Epithelial cell of prostate (primary cell): ENCODE results near the gene SPAG9.

Experiments
- DNase-seq: peaks from one replicate; pipeline ENCODE4 v3.0.0-alpha.2; 2011; ENCODE audit warnings: low read depth, low spot score
- H3K27ac ChIP-seq: fragments of 450-650 bp; 2 replicates; pipeline ENCODE4 v1.5.1; 2017; ENCODE audit warnings: mild to moderate bottlenecking

Gene SPAG9

GRCh38 chr17:50924800-50925199, 195.9 kb downstream of the SPAG9 start:
- no peak overlapping the region for H3K27ac ChIP-seq
- no peak for DNase-seq

- no peak overlapping the region for H3K27ac ChIP-seq
- DNase-seq: no peak
Observed at GRCh38 chr17:50924300-50924699, 196.4 kb downstream of the SPAG9 start.

GRCh38 chr17:50923611-50924010, 197.1 kb downstream of the SPAG9 start:
- no peak overlapping the region for H3K27ac ChIP-seq
- DNase-seq: no peak

GRCh38 chr17:50922721-50923405, 197.8 kb downstream of the SPAG9 start:
- peak overlapping the region; percentile 79 for H3K27ac ChIP-seq
- no peak for DNase-seq

DNA sequence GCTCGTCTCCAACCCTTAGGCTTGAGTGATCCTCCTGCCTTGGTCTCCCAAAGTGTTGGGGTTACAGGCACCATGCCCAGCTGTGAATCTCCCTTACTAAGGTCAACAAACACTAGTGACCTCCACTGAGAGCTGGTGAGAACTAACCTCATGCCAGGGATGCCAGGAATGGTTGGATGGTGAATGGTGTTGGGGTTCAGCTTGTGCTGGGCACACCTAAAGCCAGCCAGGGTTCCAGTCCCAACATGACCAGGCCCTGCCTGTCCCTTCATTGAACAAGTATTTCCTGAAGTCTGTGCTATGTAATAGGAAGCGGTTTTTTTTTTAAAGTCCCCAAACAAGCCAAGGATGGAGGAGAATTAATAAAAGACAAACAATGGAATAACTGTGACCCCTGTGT, 198.6 kb downstream of the SPAG9 start:
- peak overlapping the region; percentile 79 for H3K27ac ChIP-seq

DNA sequence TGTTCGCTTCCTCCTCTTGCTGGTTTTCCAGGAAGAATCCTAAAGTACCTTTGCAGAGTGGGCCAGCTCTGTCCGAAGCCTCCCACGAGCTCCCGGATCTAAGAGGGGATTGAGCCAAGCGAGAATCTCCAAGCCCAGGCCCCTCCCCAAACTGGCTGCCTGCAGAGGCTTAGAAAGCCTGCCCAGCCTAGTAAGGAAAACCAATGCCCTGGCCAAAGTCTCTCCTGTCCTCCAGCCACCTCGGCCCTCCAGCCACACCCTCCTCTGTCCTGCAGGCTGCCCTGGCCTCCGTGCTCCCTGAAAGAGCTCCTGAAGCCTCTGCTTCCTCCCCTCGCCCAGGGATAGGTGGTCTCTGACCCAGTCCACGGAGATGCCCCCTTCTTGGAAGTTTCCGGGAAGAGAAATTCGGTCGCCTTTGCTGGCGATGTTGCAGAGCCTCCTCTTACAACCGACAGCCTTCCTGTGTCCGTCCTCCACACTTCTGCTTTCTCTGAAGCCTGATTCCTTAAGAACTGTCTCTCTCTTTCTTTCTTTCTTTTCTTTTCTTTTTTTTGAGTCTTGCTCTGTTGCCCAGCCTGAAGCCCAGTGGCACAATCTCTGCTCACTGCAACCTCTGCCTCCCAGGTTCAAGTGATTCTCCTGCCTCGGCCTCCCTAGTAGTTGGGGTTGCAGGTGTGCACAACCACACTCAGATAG, 199.6 kb downstream of the SPAG9 start:
- H3K27ac ChIP-seq: peak overlapping the region; percentile 79
- no peak for DNase-seq

More for the DNA sequence above, 198.6 kb downstream of the SPAG9 start:
- DNase-seq: peak; percentile 51

- peak overlapping the region; percentile 79 for H3K27ac ChIP-seq
- no peak for DNase-seq
Observed at GRCh38 chr17:50920041-50920410, 200.6 kb downstream of the SPAG9 start.

DNA sequence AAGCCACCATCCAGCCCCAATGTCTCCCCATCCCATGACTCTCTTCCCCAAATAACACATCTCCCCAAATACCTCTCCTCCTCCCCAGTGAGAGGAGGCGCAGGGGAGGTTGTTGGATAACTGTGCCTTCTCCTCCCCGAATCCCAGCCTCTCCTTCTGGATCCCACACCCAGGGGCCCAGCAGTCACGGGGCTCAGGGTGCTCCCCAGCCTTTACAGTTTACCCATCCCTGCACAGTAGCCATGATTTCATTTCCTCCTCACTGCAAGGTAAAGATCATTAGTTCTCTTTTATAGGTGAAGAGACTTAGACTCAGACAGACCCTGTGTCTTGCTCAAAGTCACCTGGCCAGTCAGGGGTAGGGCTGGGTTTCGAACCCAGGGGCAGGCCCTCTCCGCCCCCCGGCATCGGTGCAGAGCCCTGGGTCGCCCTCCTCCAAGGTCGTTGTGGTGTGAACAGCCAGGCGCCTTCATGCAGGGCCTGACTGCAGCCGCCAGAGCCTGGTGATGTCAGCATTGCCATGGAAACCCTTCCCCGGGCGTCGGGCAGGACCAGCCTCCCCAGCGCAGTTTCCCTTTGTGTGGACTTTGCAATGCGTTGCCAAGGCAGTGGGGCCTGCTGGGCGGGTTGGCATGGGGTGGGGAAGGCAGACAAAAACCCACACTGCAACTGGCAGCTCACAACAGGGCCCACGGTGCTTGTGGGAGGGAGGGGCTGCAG, 201.2 kb downstream of the SPAG9 start:
- H3K27ac ChIP-seq: peak overlapping the region; percentile 79
- DNase-seq: peak; percentile 74

GRCh38 chr17:50918933-50919296, 201.8 kb downstream of the SPAG9 start:
- no peak for DNase-seq

GRCh38 chr17:50918071-50918932, 202.4 kb downstream of the SPAG9 start:
- DNase-seq: no peak
- peak overlapping the region; percentile 79 for H3K27ac ChIP-seq

More at GRCh38 chr17:50918933-50919296, 201.8 kb downstream of the SPAG9 start:
- peak overlapping the region; percentile 79 for H3K27ac ChIP-seq

DNA sequence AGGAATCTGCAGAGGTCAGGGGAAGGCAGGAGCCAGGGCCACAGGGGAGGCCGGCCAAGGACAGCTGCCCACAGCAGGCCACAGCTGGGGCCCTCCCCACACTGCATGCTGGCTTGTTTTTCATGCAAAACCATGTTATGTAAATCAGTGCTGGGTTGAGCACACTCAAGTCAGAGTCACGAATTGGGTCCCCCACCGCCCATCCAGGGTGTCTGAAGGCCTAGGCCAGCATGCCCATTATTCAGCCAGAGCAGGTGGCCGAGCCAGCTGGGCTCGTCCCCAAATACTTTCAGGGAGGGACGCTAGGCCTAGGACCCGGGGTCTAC, 203.3 kb downstream of the SPAG9 start:
- H3K27ac ChIP-seq: no peak overlapping the region
- no peak for DNase-seq

GRCh38 chr17:50916708-50917417, 203.8 kb downstream of the SPAG9 start:
- H3K27ac ChIP-seq: peak overlapping the region; percentile 47

DNA sequence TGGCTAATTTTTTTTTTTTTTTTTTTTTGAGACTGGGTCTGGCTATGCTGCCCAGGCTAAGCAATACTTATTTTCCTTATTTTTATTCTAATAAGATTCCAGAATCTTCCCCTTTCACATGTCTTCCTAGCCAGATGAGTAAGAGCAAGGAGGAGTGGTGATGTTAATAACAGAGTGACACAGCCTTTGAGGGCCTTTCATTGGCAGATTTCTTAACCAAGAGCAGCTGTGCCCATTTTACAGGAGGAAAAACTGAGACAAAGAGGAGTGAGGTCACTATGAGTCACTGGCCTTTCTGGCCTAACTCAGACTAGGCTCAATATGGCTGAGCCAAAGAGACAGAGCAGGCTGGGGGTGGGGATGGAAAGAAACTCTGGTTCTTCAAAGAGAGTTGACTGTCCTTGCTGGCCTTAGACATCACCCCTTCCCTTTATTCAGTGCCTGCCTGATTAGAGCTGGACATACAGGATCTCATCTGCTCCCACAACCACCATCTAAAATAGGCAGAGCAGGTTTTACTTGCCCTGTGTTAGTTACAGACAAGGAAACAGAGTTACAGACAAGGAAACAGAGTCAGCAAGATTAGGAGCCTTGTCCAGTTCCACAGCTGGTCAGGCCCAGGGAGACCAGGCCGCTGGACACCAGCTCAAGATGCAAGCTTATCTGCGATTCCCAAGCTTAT, 204.5 kb downstream of the SPAG9 start:
- DNase-seq: no peak
- H3K27ac ChIP-seq: peak overlapping the region; percentile 47

More at GRCh38 chr17:50916708-50917417, 203.8 kb downstream of the SPAG9 start:
- no peak for DNase-seq

- H3K27ac ChIP-seq: no peak overlapping the region
- DNase-seq: no peak
Observed at GRCh38 chr17:50914505-50915063, 206.1 kb downstream of the SPAG9 start.

DNA sequence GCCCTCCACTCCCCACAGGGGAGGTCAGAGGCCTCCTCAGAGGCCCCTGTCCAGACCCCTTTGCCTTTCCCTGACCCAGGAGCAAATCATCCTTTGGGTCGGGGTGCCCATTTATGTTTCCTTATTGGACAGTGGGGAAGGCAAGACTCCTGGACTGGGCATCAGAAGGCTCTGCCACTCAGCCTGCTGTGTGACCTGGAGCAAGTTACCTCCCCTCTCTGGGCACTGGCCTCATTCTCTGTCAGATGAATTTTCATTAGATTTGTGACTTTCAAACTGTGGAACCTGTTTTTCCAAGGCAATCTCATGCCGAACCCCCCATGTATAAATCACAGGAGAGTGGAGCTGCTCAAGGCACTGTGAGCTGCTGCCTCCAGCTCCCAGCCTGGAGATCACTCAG, 207.5 kb downstream of the SPAG9 start:
- H3K27ac ChIP-seq: no peak overlapping the region

More for the DNA sequence above, 207.5 kb downstream of the SPAG9 start:
- no peak for DNase-seq
